Mucosa of rectum (tissue), 2 donors: Measurements from ENCODE around the gene THAP5.
"Not testable (repeated sequence)": the region's sequence is repeated elsewhere in the genome, so short reads cannot be mapped to it uniquely, and the experiment has no call there.

Experiments used
- H3K27ac ChIP-seq, 2 donors: one replicate each; pipeline ENCODE4 v1.7.0; 2013; ENCODE audit warnings: inconsistent platforms in 2 of 2, low read depth in 2 of 2, low read length in 2 of 2
- H3K27me3 ChIP-seq, 2 donors: one replicate each; pipeline ENCODE4 v1.7.0; 2013; ENCODE audit warnings: low read length in 2 of 2; ENCODE audit not compliant: control insufficient read depth in 2 of 2, insufficient read depth in 2 of 2
- H3K36me3 ChIP-seq, 2 donors: one replicate each; pipeline ENCODE4 v1.7.0; 2013; ENCODE audit warnings: low read length in 2 of 2; ENCODE audit not compliant: control insufficient read depth in 2 of 2, insufficient read depth in 2 of 2
- H3K4me1 ChIP-seq, 2 donors: one replicate each; pipeline ENCODE4 v1.7.0; 2013; ENCODE audit warnings: low read length in 2 of 2, mild to moderate bottlenecking in 1 of 2; ENCODE audit not compliant: control insufficient read depth in 2 of 2, insufficient read depth in 2 of 2
- H3K4me3 ChIP-seq, 2 donors: one replicate each; pipeline ENCODE4 v1.7.0; 2013; ENCODE audit warnings: low read length in 2 of 2
- H3K9ac ChIP-seq, 2 donors: one replicate each; pipeline ENCODE4 v1.7.0; 2013; ENCODE audit warnings: low read length in 2 of 2, low read depth in 1 of 2, mild to moderate bottlenecking in 1 of 2
- H3K9me3 ChIP-seq, 2 donors: one replicate each; pipeline ENCODE4 v1.7.0; 2013; ENCODE audit warnings: low read length in 2 of 2; ENCODE audit not compliant: control insufficient read depth in 2 of 2
- donor health status: healthy.
- donor health status: Normal muscosa, but diverticular disease.

THAP5 gene

DNA sequence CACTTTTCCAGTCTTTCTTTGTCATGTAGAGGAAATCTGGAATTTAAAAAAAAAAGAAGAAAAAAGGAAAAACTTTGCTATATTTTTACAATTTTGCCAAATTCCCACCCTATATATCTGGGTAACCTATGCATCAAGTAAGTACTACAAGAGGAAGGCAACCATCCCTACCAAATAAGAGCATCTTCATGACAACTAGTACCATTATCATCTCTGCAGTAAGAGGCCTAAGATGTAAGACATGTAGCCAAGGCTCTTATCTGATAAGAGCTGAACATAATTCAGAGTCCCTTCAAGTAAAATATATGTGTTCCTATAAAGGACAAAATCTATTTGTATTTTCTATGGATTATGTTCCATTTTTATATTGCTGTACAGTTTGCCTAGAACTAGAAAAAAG, 3.5 kb downstream of the THAP5 start:
- Histone ChIP-seq H3K27ac (no peak overlapping the region), H3K9ac (no peak overlapping the region), H3K4me1 (peaks cover 0 to 6% of the 10 kb centered on the region in 2 donors), H3K36me3 (peaks cover 0 to 9% of the 10 kb centered on the region in 2 donors), H3K9me3 (no peaks in the 10 kb centered on the region), H3K4me3 (no peak overlapping the region), H3K27me3 (no peaks in the 10 kb centered on the region)

DNA sequence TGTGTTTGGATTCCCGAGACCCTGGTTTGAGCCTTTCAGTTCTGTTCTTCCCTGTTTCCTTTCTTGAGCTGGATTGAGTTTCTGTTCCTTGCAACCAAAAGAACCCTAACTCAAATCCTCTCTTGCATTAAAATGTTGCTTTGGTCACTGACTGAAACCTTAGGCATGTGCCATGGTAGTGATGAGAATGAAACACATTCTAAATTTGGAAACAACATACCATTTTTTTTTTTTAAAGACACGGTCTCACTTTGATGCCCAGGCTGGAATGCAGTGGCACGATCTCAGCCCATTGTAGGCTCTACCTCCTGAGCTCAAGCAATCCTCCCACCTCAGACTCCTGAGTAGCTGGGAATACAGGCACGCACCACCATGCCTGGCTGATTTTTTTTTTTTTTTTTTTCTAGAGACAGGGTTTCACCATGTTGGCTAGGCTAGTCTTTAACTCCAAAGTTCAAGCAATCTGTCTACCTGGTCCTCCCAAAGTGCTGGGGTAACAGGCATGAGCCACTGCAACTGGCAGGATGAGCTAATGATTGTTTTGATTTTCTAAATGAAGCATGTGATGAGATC, 8.4 kb downstream of the THAP5 start:
- Histone ChIP-seq H3K4me3 (no peak overlapping the region), H3K9ac (no peak overlapping the region), H3K36me3 (peaks cover 0 to 11% of the 10 kb centered on the region in 2 donors), H3K27me3 (no peaks in the 10 kb centered on the region), H3K4me1 (no peaks in the 10 kb centered on the region), H3K27ac (no peak overlapping the region), H3K9me3 (peaks cover 0 to 13% of the 10 kb centered on the region in 2 donors)

GRCh38 chr7:108559253-108559652, 10.3 kb downstream of the THAP5 start:
- Histone ChIP-seq H3K9ac (no peak overlapping the region), H3K36me3 (peaks cover 0 to 4% of the 10 kb centered on the region in 2 donors), H3K27me3 (no peaks in the 10 kb centered on the region), H3K27ac (no peak overlapping the region), H3K4me3 (no peak overlapping the region), H3K4me1 (no peaks in the 10 kb centered on the region), H3K9me3 (peaks cover 0 to 13% of the 10 kb centered on the region in 2 donors)

DNA sequence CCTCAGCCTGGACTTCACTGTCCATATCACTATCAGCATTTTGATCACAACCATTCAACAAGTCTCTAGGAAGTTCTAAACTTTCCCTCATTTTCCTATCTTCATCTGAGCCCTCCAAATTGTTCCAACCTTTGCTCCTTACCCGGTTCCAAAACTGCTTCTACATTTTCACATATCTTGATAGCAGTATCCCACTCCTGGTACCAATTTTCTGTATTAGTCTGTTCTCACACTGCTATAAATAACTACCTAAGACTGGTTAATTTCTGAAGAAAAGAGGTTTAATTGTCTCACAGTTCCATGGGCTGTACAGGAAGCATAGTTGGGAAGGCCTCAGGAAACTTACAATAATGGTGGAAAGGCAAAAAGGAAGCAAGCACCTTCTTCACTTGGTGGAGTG, 11.9 kb downstream of the THAP5 start:
- Histone ChIP-seq H3K4me1 (no peaks in the 10 kb centered on the region), H3K4me3 (no peak overlapping the region), H3K27me3 (no peaks in the 10 kb centered on the region), H3K9me3 (peaks cover 0 to 13% of the 10 kb centered on the region in 2 donors), H3K36me3 (peaks cover 0 to 4% of the 10 kb centered on the region in 2 donors), H3K27ac (no peak overlapping the region), H3K9ac (no peak overlapping the region)

GRCh38 chr7:108557191-108557590, 12.3 kb downstream of the THAP5 start:
- H3K27ac ChIP-seq, result no peak overlapping the region
- no peaks in the 10 kb centered on the region for H3K27me3 ChIP-seq
- H3K9ac ChIP-seq, result no peak overlapping the region
- no peak overlapping the region for H3K4me3 ChIP-seq
- H3K9me3 ChIP-seq, result peaks cover 0 to 13% of the 10 kb centered on the region in 2 donors
- peaks cover 0 to 4% of the 10 kb centered on the region in 2 donors for H3K36me3 ChIP-seq
- H3K4me1 ChIP-seq, result no peaks in the 10 kb centered on the region

- not testable (repeated sequence) for H3K9ac ChIP-seq, H3K27me3 ChIP-seq, H3K4me3 ChIP-seq, H3K4me1 ChIP-seq, H3K27ac ChIP-seq, H3K36me3 ChIP-seq
- peaks cover 0 to 13% of the 10 kb centered on the region in 2 donors for H3K9me3 ChIP-seq
Observed at GRCh38 chr7:108556665-108557064, 12.8 kb downstream of the THAP5 start.

DNA sequence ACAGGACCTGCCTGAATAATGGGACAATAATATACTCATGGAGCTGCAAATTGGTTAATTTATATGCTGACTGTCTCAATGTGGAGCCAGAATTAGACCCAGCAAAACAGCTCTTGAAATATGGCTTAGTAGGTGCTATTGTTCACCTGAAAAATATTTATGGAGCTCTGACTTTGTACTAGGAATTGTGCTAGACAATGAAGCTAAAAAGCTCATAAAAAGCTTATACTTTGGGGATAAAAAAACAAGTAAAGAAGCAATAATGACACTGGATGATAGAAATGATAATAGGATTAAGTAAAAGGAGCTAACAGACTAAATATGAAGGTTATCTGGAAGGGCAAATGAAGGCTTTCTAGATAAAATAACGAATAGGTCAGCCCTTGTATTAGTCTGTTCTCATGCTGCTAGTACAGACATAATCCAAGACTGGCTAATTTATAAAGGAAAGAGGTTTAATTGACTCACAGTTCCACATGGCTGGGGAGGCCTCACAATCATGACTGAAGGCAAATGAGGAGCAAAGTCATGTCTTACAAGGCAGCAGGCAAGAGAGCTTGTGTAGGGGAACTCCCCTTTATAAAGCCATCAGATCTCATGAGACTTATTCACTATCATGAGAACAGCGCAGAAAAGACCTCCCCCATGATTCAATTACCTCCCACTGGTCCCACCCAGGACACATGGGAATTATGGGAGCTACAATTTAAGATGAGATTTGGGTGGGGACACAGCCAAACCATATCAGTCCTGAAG, 21.2 kb downstream of the THAP5 start:
- H3K9ac ChIP-seq, H3K4me3 ChIP-seq, H3K4me1 ChIP-seq, H3K36me3 ChIP-seq, H3K27ac ChIP-seq, H3K9me3 ChIP-seq, H3K27me3 ChIP-seq: not testable (repeated sequence)

GRCh38 chr7:108541478-108541877, 28.0 kb downstream of the THAP5 start:
- H3K4me1 ChIP-seq, result no peaks in the 10 kb centered on the region
- no peak overlapping the region for H3K27ac ChIP-seq
- no peaks in the 10 kb centered on the region for H3K9me3 ChIP-seq
- no peak overlapping the region for H3K4me3 ChIP-seq
- no peak overlapping the region for H3K9ac ChIP-seq
- no peaks in the 10 kb centered on the region for H3K27me3 ChIP-seq
- H3K36me3 ChIP-seq, result no peaks in the 10 kb centered on the region

- H3K27ac ChIP-seq, H3K36me3 ChIP-seq, H3K4me3 ChIP-seq, H3K4me1 ChIP-seq, H3K27me3 ChIP-seq, H3K9me3 ChIP-seq, H3K9ac ChIP-seq: not testable (repeated sequence)
Observed at GRCh38 chr7:108538685-108539084, 30.8 kb downstream of the THAP5 start.

- H3K27ac ChIP-seq, H3K4me3 ChIP-seq, H3K27me3 ChIP-seq, H3K9me3 ChIP-seq, H3K4me1 ChIP-seq, H3K9ac ChIP-seq, H3K36me3 ChIP-seq: not testable (repeated sequence)
Observed at GRCh38 chr7:108538236-108538635, 31.3 kb downstream of the THAP5 start.
